K562 (cell line): Measurements from ENCODE around the gene ADAP1. TPM values are rescaled to one million over a fixed set of nuclear protein-coding genes. Genes with fewer than 3 reads are reported as not detected.

Source experiments
- ATAC-seq: fragments of 200-7000 bp; cut with Tn5 transposase; 3 replicates; pipeline ENCODE4 v1.9.1; 2020; ENCODE audit warnings: moderate library complexity
- BruUV-seq: library from RNA; stranded (reverse); fragments of 400-500 nt; replicated peaks from 2 replicates; lab custom pipeline; 2021; lab: Mats Ljungman, UMichigan
- CTCF ChIA-PET: fragments of 300-600 bp; formaldehyde crosslinking; extraction: SDS; loops from one replicate; lab custom pipeline; 2021; ENCODE audit warnings: low intra/inter-chr PET ratio; lab: Yijun Ruan, JAX
- POLR2A ChIA-PET: fragments of 300-600, 350-650 bp; sonication (Branson Sonifier 250); formaldehyde crosslinking; extraction: SDS; loops from one replicate; lab custom pipeline; 2021; ENCODE audit warnings: antibody characterized with exemption, inconsistent platforms; lab: Yijun Ruan, JAX
- DNase-seq, 4 experiments: peaks; one replicate each; pipeline versions ENCODE4 v3.0.0 to v3.0.0-alpha.2; 2011 to 2018; ENCODE audit warnings: low spot score in 3 of 4, mixed read lengths in 3 of 4; ENCODE audit errors: extremely low read depth in 1 of 4
- FAIRE-seq: peaks from 2 replicates; lab custom pipeline; 2011; peaks lifted over from hg19 to GRCh38; lab: Jason Lieb, UNC
- H2AFZ ChIP-seq: 2 replicates; pipeline ENCODE4 v1.6.0; 2011; ENCODE audit warnings: low read depth, low read length, control low read depth, inconsistent platforms
- H3K27ac ChIP-seq: fragments of 200-600 bp; 3 replicates; pipeline ENCODE4 v1.8.0; 2011; ENCODE audit warnings: low read depth, mild to moderate bottlenecking, control low read depth, inconsistent platforms, low read length, moderate library complexity, mixed read lengths; ENCODE audit errors: extremely low read depth
- H3K27me3 ChIP-seq, 2 experiments: fragments of 300-600 bp in 1 of 2; 2 replicates in 1 of 2; 3 replicates in 1 of 2; pipeline versions ENCODE4 v1.6.0 to v1.8.0; 2011; ENCODE audit warnings: inconsistent platforms in 2 of 2, low read length in 2 of 2, mild to moderate bottlenecking in 1 of 2, mixed read lengths in 1 of 2, moderate library complexity in 1 of 2; ENCODE audit not compliant: control insufficient read depth in 2 of 2, insufficient read depth in 2 of 2
- H3K36me3 ChIP-seq: fragments of 300-600 bp; 3 replicates; pipeline ENCODE4 v1.8.0; 2011; ENCODE audit warnings: mild to moderate bottlenecking, low read length, inconsistent platforms; ENCODE audit not compliant: control insufficient read depth, insufficient read depth
- H3K4me1 ChIP-seq, 2 experiments: fragments of 200-600 bp in 1 of 2; replicated peaks in 1 of 2; 2 replicates in 1 of 2; 3 replicates in 1 of 2; pipeline versions ENCODE4 v1.5.1 to v1.8.0; 2011; ENCODE audit warnings: inconsistent platforms in 2 of 2, low read length in 2 of 2, mild to moderate bottlenecking in 1 of 2, mixed read lengths in 1 of 2, moderate library complexity in 1 of 2; ENCODE audit not compliant: control insufficient read depth in 2 of 2, insufficient read depth in 2 of 2
- H3K4me2 ChIP-seq: 2 replicates; pipeline ENCODE4 v1.6.1; 2011; ENCODE audit warnings: low read length, control low read depth, inconsistent platforms, mixed read lengths; ENCODE audit not compliant: insufficient read depth
- H3K4me3 ChIP-seq: fragments of 200-600 bp; sonication (generic), shearing (Covaris generic); 2 replicates; pipeline ENCODE4 v1.5.1; 2016; ENCODE audit warnings: control low read depth, inconsistent platforms
- H3K79me2 ChIP-seq: fragments of 200-600 bp; 3 replicates; pipeline ENCODE4 v1.8.0; 2011; ENCODE audit warnings: low read length, inconsistent platforms; ENCODE audit not compliant: control insufficient read depth, insufficient read depth
- H3K9ac ChIP-seq, 2 experiments: 2 replicates each; pipeline versions ENCODE4 v1.6.0 to v1.6.1; 2011; ENCODE audit warnings: low read depth in 2 of 2, low read length in 2 of 2, control low read depth in 1 of 2, inconsistent platforms in 1 of 2, mild to moderate bottlenecking in 1 of 2, mixed read lengths in 1 of 2; ENCODE audit not compliant: insufficient read depth in 1 of 2
- H3K9me1 ChIP-seq: one replicate; pipeline ENCODE4 v1.6.0; 2011; ENCODE audit warnings: inconsistent platforms, mild to moderate bottlenecking, low read length, moderate library complexity; ENCODE audit not compliant: control insufficient read depth, insufficient read depth
- H3K9me3 ChIP-seq: replicated peaks from 2 replicates; pipeline ENCODE4 v1.5.1; 2011; ENCODE audit warnings: low read depth, low read length, inconsistent platforms; ENCODE audit not compliant: control insufficient read depth, insufficient read depth
- H4K20me1 ChIP-seq: replicated peaks from 2 replicates; pipeline ENCODE4 v1.6.1; 2011; ENCODE audit warnings: low read length, inconsistent platforms, mixed read lengths; ENCODE audit not compliant: control insufficient read depth, insufficient read depth
- ATF7 ChIP-seq: fragments of 450-650 bp; IDR thresholded peaks from 2 replicates; pipeline ENCODE4 v1.7.1; 2014; ENCODE audit warnings: mild to moderate bottlenecking, moderate library complexity
- EZH2 ChIP-seq: IDR thresholded peaks from 2 replicates; pipeline ENCODE4 v1.6.1; 2012; ENCODE audit warnings: low read depth, mild to moderate bottlenecking, inconsistent platforms, low read length, borderline replicate concordance
- FOXJ2 ChIP-seq: fragments of 200-800 bp; sonication (Bioruptor generic); IDR thresholded peaks from 2 replicates; pipeline ENCODE4 v1.6.1; 2016; ENCODE audit warnings: missing genetic modification characterization, missing compliant biosample characterization
- HIVEP1 ChIP-seq: fragments of 250-450 bp; sonication (Bioruptor Pico); IDR thresholded peaks from 2 replicates; pipeline ENCODE4 v1.4.0; 2020; ENCODE audit warnings: mild to moderate bottlenecking
- HNRNPK ChIP-seq: fragments of 200-400 bp; formaldehyde crosslinking; IDR thresholded peaks from one replicate; pipeline ENCODE4 v1.6.1; 2018; ENCODE audit warnings: mild to moderate bottlenecking, low read depth, low read length; ENCODE audit not compliant: poor library complexity, severe bottlenecking
- HNRNPL ChIP-seq: fragments of 200-400 bp; formaldehyde crosslinking; IDR thresholded peaks from 2 replicates; pipeline ENCODE4 v1.6.1; 2017; ENCODE audit warnings: low read depth, mild to moderate bottlenecking, low read length
- KAT2B ChIP-seq: IDR thresholded peaks from one replicate; pipeline ENCODE4 v1.6.1; 2012; ENCODE audit warnings: low read depth, mild to moderate bottlenecking, control low read depth, inconsistent platforms, low read length, moderate library complexity
- L3MBTL2 ChIP-seq: fragments of 450-650 bp; IDR thresholded peaks from 2 replicates; pipeline ENCODE4 v1.6.1; 2016; ENCODE audit warnings: mild to moderate bottlenecking, moderate library complexity
- POLR2A ChIP-seq: fragments of 450-650 bp; conservative IDR thresholded peaks from 2 replicates; pipeline ENCODE4 v1.6.1; 2016
- RBM15 ChIP-seq: fragments of 200-400 bp; formaldehyde crosslinking; IDR thresholded peaks from 2 replicates; pipeline ENCODE4 v1.6.1; 2018; ENCODE audit warnings: mild to moderate bottlenecking, low read length, moderate library complexity; ENCODE audit not compliant: insufficient read depth
- RBM39 ChIP-seq: fragments of 200-400 bp; formaldehyde crosslinking; optimal IDR thresholded peaks from 2 replicates; pipeline ENCODE3; 2018; ENCODE audit warnings: low read depth, low read length
- RUNX1 ChIP-seq: sonication (generic); IDR thresholded peaks from 2 replicates; pipeline ENCODE4 v1.6.1; 2016; ENCODE audit warnings: antibody characterized with exemption, low read depth
- STAT5A ChIP-seq: IDR thresholded peaks from 2 replicates; pipeline ENCODE4 v1.6.1; 2012; ENCODE audit warnings: low read length, inconsistent platforms, borderline replicate concordance
- TEAD4 ChIP-seq, 2 experiments: sonication (generic) in 1 of 2; formaldehyde crosslinking in 1 of 2; IDR thresholded peaks; 2 replicates each; pipeline versions ENCODE4 v1.6.1 to v1.8.0; 2012 to 2022; ENCODE audit warnings: borderline replicate concordance in 1 of 2, inconsistent platforms in 1 of 2, low read length in 1 of 2, mild to moderate bottlenecking in 1 of 2, missing genetic modification reagents in 1 of 2
- ZNF778 ChIP-seq: fragments of 450-650 bp; formaldehyde crosslinking; IDR thresholded peaks from 2 replicates; pipeline ENCODE4 v1.4.0; 2020; ENCODE audit warnings: mild to moderate bottlenecking, moderate library complexity
- WGBS: fragments of 100-300 bp; shearing (Covaris generic); methylation state at CpG from one replicate; pipeline ENCODE4 v1.1.6; 2016; ENCODE audit warnings: low coverage, mixed read lengths; ENCODE audit not compliant: insufficient coverage; ENCODE audit errors: missing lambda C conversion rate; 5-methylcytosine and 5-hydroxymethylcytosine counted together
- in situ Hi-C: fragments of 300-500 bp; cut with MboI; formaldehyde crosslinking; loops from 4 replicates; pipeline ENCODE4 v1.15.0; 2018; ENCODE audit warnings: inconsistent platforms, mixed read lengths
- intact Hi-C: fragments of 100-400 bp; cut with micrococcal nuclease; formaldehyde crosslinking; loops from 2 replicates; pipeline ENCODE4 v1.14.2; 2022
- polyA plus RNA-seq, 8 experiments: library from polyadenylated mRNA; depleted of rRNA in 4 of 8; stranded (reverse) in 5 of 8; unstranded in 3 of 8; fragments of >200 nt; fragmentation: Nextera tagmentation in 2 of 8; fragmentation: Illumina TruSeq in 1 of 8; extraction: Ambion mirVana in 2 of 8; extraction: Trizol in 1 of 8; gene quantifications; 2 replicates each; pipeline versions ENCODE4 v1.2.1 to v1.2.3, GENCODE V29; 2011 to 2014; ENCODE audit warnings: inconsistent platforms in 1 of 8, missing spikeins in 1 of 8
- total RNA-seq, 7 experiments: library from RNA; depleted of rRNA in 6 of 7; stranded (reverse); fragments of >200 nt in 6 of 7; fragmentation: Illumina TruSeq in 2 of 7; extraction: Trizol in 2 of 7; gene quantifications; 2 replicates each; pipeline versions ENCODE4 v1.2.1 to v1.2.3, GENCODE V29; 2011 to 2021; ENCODE audit warnings: low replicate concordance in 1 of 7

Gene ADAP1
- total and polyA plus RNA-seq, 9 of the 15 experiments (the other 6 are each of a cell fraction or from before 2014, with no cell fraction given), result 0.27 to 1.4 (median 0.52) TPM; not detected in 3

DNA sequence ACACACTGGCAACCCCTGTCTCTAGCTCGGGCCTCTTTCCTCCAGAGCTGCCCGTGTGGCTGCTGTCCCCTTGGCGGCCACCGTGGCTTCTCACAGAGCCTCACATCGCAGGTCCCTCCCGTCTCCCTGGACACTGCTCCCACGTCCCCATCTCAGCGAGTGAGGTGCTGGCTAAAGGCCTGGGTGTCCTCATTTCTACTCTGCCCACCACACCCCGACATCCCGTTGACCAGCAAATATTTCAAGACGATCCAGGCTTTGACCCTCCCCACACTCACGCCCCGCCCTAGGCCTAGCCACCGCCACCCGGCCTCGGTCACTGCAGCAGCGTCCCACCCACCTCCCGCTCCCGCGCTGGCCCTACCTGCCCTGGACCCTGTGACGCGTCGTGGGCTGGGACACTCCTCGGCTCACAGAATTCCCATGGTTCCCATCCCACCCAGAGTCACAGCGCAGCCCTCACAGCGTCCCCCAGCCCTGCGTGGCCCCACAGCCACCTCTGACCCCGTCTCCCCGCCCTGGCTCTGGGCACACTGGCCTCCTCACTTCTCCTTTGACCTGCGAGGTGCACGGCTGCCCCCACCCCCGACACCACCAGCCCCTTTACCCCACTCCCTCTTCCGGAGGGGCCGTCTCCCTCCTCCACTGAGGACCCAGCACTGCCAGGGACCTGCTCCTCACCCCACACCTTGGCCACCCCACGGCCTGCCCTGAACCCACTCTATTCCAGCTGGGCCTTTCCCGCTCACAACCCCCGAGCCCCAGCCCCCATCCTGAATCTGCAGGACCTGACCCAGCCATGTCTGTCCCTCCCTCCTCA, 6.9 kb downstream of the ADAP1 start:
- no peak overlapping the region for H3K27ac ChIP-seq
- FAIRE-seq, result no peak
- BruUV-seq, result no TSS peak

More for the DNA sequence above, 6.9 kb downstream of the ADAP1 start:
- Histone ChIP-seq H3K9me1 (no peaks in the 10 kb centered on the region), H4K20me1 (0 out of 2 replicates have a peak, but pooled peaks cover 7% of the 10 kb centered on the region), H3K79me2 (no peaks in the 10 kb centered on the region), H3K4me3 (no peak overlapping the region), H3K4me1 (peaks cover 0 to 32% of the 10 kb centered on the region in 2 experiments; a peak in 2 of 5 replicates), H3K36me3 (no peaks in the 10 kb centered on the region), H3K4me2 (no peak overlapping the region), H3K27me3 (peaks cover 28 to 53% of the 10 kb centered on the region in 2 experiments), H3K9me3 (no peaks in the 10 kb centered on the region), H2AFZ (no peak overlapping the region), H3K9ac (no peak overlapping the region)
- POLR2A ChIA-PET, result interaction anchor here (1.0 kb wide), 2 partner anchors 17 kb away, joined by 3 to 4 read pairs; no protein-coding TSS in a partner anchor
- TF ChIP-seq ATF7 (no peak), EZH2 (no peak), FOXJ2 (no peak), RBM15 (no peak), KAT2B (no peak), L3MBTL2 (no peak), ZNF778 (no peak), HIVEP1 (CRISPR knock-in tag) (no peak), HNRNPL (no peak), POLR2A (no peak), STAT5A (no peak), RBM39 (no peak), TEAD4 (IDR thresholded peaks at IDR 0.05; ENCODE audit: low read length) (no peak), TEAD4 (CRISPR knock-in tag; IDR thresholded peaks at IDR 0.05; ENCODE audit: borderline replicate concordance) (no peak), RUNX1 (no peak), HNRNPK (no peak)
- CTCF ChIA-PET, result no interaction called here
- ATAC-seq (peak; percentile 58), DNase-seq (no peak)
- 12% methylated on average over 26 of the region's 37 CpGs for WGBS
- in situ Hi-C loops, result no loop called here
- intact Hi-C loops, result no loop called here
